Measurements from ENCODE around the gene ZBTB8B. TPM values are rescaled to one million over a fixed set of nuclear protein-coding genes. Genes with fewer than 3 reads are reported as not detected.

ZBTB8B gene
- total and polyA plus RNA-seq, 10 of the 15 experiments (the other 5 are each of a cell fraction or from before 2014, with no cell fraction given), result under 0.01 to 0.04 (median 0.01) TPM; not detected in 4

- RAD21 ChIA-PET (ENCODE audit: unreplicated experiment), result no interaction called here
- intact Hi-C loops (cut with micrococcal nuclease; ENCODE audit: unreplicated experiment) (no loop called here), in situ Hi-C loops (cut with MboI) (no loop called here)
- Histone ChIP-seq H3K36me3 (ENCODE audit: control insufficient read depth in 2 of 2, insufficient read depth in 2 of 2, low read length in 1 of 2) (no peaks in the 10 kb centered on the region), H3K27ac (ENCODE audit: control insufficient read depth, insufficient read depth) (no peak overlapping the region), H3K9me3 (replicated peaks; ENCODE audit: control insufficient read depth, insufficient read depth, low read length) (no peaks in the 10 kb centered on the region), H3K27me3 (replicated peaks in 1 of 2; ENCODE audit: control insufficient read depth in 2 of 2, insufficient read depth in 2 of 2, low read length in 1 of 2) (no peaks in the 10 kb centered on the region; a peak in 2 of 4 replicates), H3K4me1 (ENCODE audit: control insufficient read depth, insufficient read depth, low read length) (no peaks in the 10 kb centered on the region), H3K9ac (ENCODE audit: control insufficient read depth, insufficient read depth, low read length) (no peak overlapping the region), H4K20me1 (ENCODE audit: control insufficient read depth, insufficient read depth) (no peaks in the 10 kb centered on the region), H3K4me3 (no peak overlapping the region), H3K79me2 (ENCODE audit: control insufficient read depth, insufficient read depth, low read length) (no peaks in the 10 kb centered on the region), H3K4me2 (ENCODE audit: control insufficient read depth, insufficient read depth) (no peak overlapping the region), H2AFZ (ENCODE audit: control insufficient read depth, low read depth, low read length) (no peak overlapping the region)
- TF ChIP-seq SPI1 (IDR thresholded peaks at IDR 0.05; ENCODE audit: borderline replicate concordance, insufficient read depth, low read depth, low read length) (no peak), HDAC6 (IDR thresholded peaks at IDR 0.05; ENCODE audit: unreplicated experiment) (no peak), WRNIP1 (IDR thresholded peaks at IDR 0.05; ENCODE audit: borderline replicate concordance, low read depth, low read length) (no peak), GATAD2B (conservative IDR thresholded peaks at IDR 0.05; ENCODE audit: low read depth) (no peak), POLR2AphosphoS5 (IDR thresholded peaks at IDR 0.05; ENCODE audit: low read length) (no peak), BACH1 (IDR thresholded peaks at IDR 0.05; ENCODE audit: borderline replicate concordance) (no peak), TCF3 (IDR thresholded peaks at IDR 0.05; ENCODE audit: borderline replicate concordance, insufficient read depth, low read depth, low read length) (no peak), NRF1 (conservative IDR thresholded peaks at IDR 0.05; ENCODE audit: low read depth, low read length) (no peak), SUPT20H (IDR thresholded peaks at IDR 0.05; ENCODE audit: borderline replicate concordance, control insufficient read depth, low read depth, low read length) (no peak), ZNF207 (IDR thresholded peaks at IDR 0.05; ENCODE audit: borderline replicate concordance) (no peak), SP1 (IDR thresholded peaks at IDR 0.05; ENCODE audit: low read depth, low read length) (no peak), BRCA1 (IDR thresholded peaks at IDR 0.05; ENCODE audit: low read depth, low read length) (no peak)
- no peak for FAIRE-seq
- POLR2A ChIA-PET, result no interaction called here
- ATAC-seq, result no peak
- 61% methylated on average over 4 of the region's 4 CpGs for WGBS (ENCODE audit: insufficient coverage, insufficient replicate concordance, low lambda C conversion rate, missing lambda C conversion rate)
- BruUV-seq (replicated peaks), result no TSS peak
- DNase-seq (ENCODE audit: low read depth, low spot score), result no peak
- SMC1A ChIA-PET (ENCODE audit: uncharacterized antibody, unreplicated experiment), result no interaction called here
- CTCF ChIA-PET, result no interaction called here
These were observed 10.1 kb downstream of the ZBTB8B start for GRCh38 chr1:32474954-32475353.
